IPS-15b (cell line): Measurements from ENCODE around the gene TAF8.
A peak's percentile ranks its signal among the peaks of the same experiment; 100 is the strongest.

Source experiments
- H3K27me3 ChIP-seq: one replicate; pipeline ENCODE4 v1.6.1; 2013; ENCODE audit warnings: low read length; ENCODE audit not compliant: control insufficient read depth, insufficient read depth
- H3K36me3 ChIP-seq: one replicate; pipeline ENCODE4 v1.6.1; 2013; ENCODE audit warnings: low read length; ENCODE audit not compliant: control insufficient read depth, insufficient read depth
- H3K4me1 ChIP-seq: one replicate; pipeline ENCODE4 v1.6.1; 2013; ENCODE audit warnings: mild to moderate bottlenecking, low read length; ENCODE audit not compliant: control insufficient read depth, insufficient read depth
- H3K4me3 ChIP-seq: one replicate; pipeline ENCODE4 v1.5.1; 2013; ENCODE audit warnings: low read depth, low read length
- H3K9ac ChIP-seq: one replicate; pipeline ENCODE4 v1.6.1; 2013; ENCODE audit warnings: low read depth, mild to moderate bottlenecking, low read length
- H3K9me3 ChIP-seq: one replicate; pipeline ENCODE4 v1.6.1; 2013; ENCODE audit warnings: mild to moderate bottlenecking, low read length; ENCODE audit not compliant: control insufficient read depth, insufficient read depth

TAF8 gene

GRCh38 chr6:42123379-42124103, 73.2 kb downstream of the TAF8 start:
- H3K4me3 ChIP-seq = no peak overlapping the region
- H3K9me3 ChIP-seq = no peaks in the 10 kb centered on the region
- no peaks in the 10 kb centered on the region for H3K27me3 ChIP-seq
- H3K36me3 ChIP-seq = peaks cover 46% of the 10 kb centered on the region
- no peak overlapping the region for H3K9ac ChIP-seq
- H3K4me1 ChIP-seq = no peaks in the 10 kb centered on the region

GRCh38 chr6:42124223-42124836, 74.0 kb downstream of the TAF8 start:
- H3K36me3 ChIP-seq = peaks cover 51% of the 10 kb centered on the region
- no peaks in the 10 kb centered on the region for H3K27me3 ChIP-seq
- no peaks in the 10 kb centered on the region for H3K9me3 ChIP-seq
- H3K4me3 ChIP-seq = no peak overlapping the region
- no peaks in the 10 kb centered on the region for H3K4me1 ChIP-seq
- H3K9ac ChIP-seq = no peak overlapping the region

DNA sequence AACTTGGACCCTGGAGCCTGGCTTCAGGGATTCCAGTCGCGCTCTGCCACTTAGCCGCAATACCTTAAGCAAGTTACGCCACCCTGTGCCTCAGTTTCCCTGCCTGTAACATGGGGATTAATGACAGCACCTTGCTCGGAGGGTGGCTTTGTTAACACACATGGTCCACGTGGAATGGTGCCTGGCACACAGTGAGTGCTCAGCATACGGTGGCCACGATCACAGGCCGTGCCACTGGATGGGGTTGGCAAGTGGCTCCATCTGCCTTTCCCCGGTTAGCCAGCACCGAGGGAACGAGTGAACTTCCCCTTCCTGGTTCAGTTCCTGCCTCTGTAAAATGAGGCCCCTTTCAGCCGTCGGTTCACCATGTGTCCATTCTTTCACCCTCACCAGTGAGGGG, 74.9 kb downstream of the TAF8 start:
- H3K4me1 ChIP-seq = no peaks in the 10 kb centered on the region
- H3K4me3 ChIP-seq = no peak overlapping the region
- H3K9me3 ChIP-seq = no peaks in the 10 kb centered on the region
- H3K27me3 ChIP-seq = no peaks in the 10 kb centered on the region
- no peak overlapping the region for H3K9ac ChIP-seq
- H3K36me3 ChIP-seq = peaks cover 54% of the 10 kb centered on the region

- no peaks in the 10 kb centered on the region for H3K27me3 ChIP-seq
- H3K4me1 ChIP-seq = no peaks in the 10 kb centered on the region
- no peaks in the 10 kb centered on the region for H3K9me3 ChIP-seq
- no peak overlapping the region for H3K9ac ChIP-seq
- H3K4me3 ChIP-seq = no peak overlapping the region
- H3K36me3 ChIP-seq = peaks cover 54% of the 10 kb centered on the region
Measured at GRCh38 chr6:42125663-42126062, 75.3 kb downstream of the TAF8 start.

GRCh38 chr6:42128460-42129359, 78.4 kb downstream of the TAF8 start:
- peaks cover 47% of the 10 kb centered on the region for H3K36me3 ChIP-seq
- H3K9ac ChIP-seq = no peak overlapping the region
- H3K27me3 ChIP-seq = no peaks in the 10 kb centered on the region
- H3K9me3 ChIP-seq = no peaks in the 10 kb centered on the region
- no peak overlapping the region for H3K4me3 ChIP-seq
- peaks cover 6% of the 10 kb centered on the region for H3K4me1 ChIP-seq

DNA sequence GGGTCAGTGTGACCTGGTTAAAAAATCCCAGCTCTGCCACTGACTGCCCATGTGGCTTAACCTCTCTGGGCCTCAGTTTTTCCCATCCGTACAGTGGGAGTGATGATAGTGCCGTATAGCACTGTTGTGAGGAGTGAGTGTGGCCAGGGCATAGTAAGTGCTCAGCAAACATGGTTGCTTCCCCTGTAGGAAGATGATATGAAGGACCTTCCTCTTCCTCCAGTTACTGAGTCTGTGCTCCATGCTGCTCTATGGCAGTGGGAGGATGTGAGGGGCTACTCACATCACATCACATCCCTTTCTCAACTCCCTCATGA, 79.0 kb downstream of the TAF8 start:
- H3K9ac ChIP-seq = no peak overlapping the region
- peaks cover 9% of the 10 kb centered on the region for H3K4me1 ChIP-seq
- no peak overlapping the region for H3K4me3 ChIP-seq
- no peaks in the 10 kb centered on the region for H3K9me3 ChIP-seq
- H3K27me3 ChIP-seq = no peaks in the 10 kb centered on the region
- peaks cover 43% of the 10 kb centered on the region for H3K36me3 ChIP-seq

DNA sequence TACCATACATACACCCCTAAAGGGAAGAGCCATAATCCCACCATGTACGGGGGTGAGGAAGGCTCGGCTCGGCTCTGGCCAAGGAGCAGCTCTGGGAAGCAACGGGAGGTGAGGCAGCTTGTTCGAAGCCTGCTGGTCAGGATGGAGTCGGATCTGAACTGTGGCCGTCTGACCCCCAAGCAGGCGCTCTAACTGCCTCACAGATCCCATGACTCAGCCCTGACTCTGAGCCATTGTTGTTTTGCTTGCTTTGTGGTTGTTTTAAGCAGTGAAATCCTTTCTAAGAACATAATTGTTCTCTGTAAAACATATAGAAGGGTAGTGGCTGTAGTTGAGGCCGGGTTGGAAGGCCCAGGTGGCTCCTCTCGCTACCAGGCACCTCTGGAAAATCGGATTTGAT, 81.2 kb downstream of the TAF8 start:
- peaks cover 15% of the 10 kb centered on the region for H3K4me1 ChIP-seq
- H3K9ac ChIP-seq = no peak overlapping the region

GRCh38 chr6:42133926-42134325, 83.6 kb downstream of the TAF8 start:
- Histone ChIP-seq H3K4me3 (no peak overlapping the region), H3K36me3 (peaks cover 19% of the 10 kb centered on the region), H3K9ac (no peak overlapping the region), H3K9me3 (no peaks in the 10 kb centered on the region), H3K4me1 (peaks cover 24% of the 10 kb centered on the region), H3K27me3 (no peaks in the 10 kb centered on the region)

More for the DNA sequence above, 81.2 kb downstream of the TAF8 start:
- H3K36me3 ChIP-seq = peaks cover 34% of the 10 kb centered on the region
- H3K9me3 ChIP-seq = no peaks in the 10 kb centered on the region
- H3K27me3 ChIP-seq = no peaks in the 10 kb centered on the region
- no peak overlapping the region for H3K4me3 ChIP-seq

- peaks cover 12% of the 10 kb centered on the region for H3K36me3 ChIP-seq
- H3K9ac ChIP-seq = no peak overlapping the region
- no peaks in the 10 kb centered on the region for H3K27me3 ChIP-seq
- peaks cover 35% of the 10 kb centered on the region for H3K4me1 ChIP-seq
- H3K4me3 ChIP-seq = no peak overlapping the region
- no peaks in the 10 kb centered on the region for H3K9me3 ChIP-seq
Measured at GRCh38 chr6:42135161-42135560, 84.8 kb downstream of the TAF8 start.

DNA sequence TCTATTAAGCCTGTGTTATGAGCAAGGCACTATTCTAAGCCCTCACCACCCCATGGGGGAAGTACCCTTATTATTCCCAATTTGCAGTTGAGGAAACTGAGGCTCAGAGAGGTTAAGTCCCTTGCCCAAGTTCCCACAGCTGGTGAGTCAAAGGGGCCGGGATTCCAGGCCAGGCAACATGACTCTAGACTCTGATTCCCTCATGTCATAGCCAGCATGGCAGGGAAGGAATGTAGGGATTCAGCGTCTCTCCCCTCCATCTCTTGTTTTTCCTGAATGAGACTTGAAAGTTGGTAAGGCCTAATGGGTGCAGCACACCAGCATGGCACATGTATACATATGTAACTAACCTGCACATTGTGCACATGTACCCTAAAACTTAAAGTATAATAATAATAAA, 85.4 kb downstream of the TAF8 start:
- no peak overlapping the region for H3K9ac ChIP-seq
- H3K9me3 ChIP-seq = no peaks in the 10 kb centered on the region
- H3K36me3 ChIP-seq = peaks cover 12% of the 10 kb centered on the region
- H3K27me3 ChIP-seq = no peaks in the 10 kb centered on the region
- peaks cover 41% of the 10 kb centered on the region for H3K4me1 ChIP-seq
- no peak overlapping the region for H3K4me3 ChIP-seq

DNA sequence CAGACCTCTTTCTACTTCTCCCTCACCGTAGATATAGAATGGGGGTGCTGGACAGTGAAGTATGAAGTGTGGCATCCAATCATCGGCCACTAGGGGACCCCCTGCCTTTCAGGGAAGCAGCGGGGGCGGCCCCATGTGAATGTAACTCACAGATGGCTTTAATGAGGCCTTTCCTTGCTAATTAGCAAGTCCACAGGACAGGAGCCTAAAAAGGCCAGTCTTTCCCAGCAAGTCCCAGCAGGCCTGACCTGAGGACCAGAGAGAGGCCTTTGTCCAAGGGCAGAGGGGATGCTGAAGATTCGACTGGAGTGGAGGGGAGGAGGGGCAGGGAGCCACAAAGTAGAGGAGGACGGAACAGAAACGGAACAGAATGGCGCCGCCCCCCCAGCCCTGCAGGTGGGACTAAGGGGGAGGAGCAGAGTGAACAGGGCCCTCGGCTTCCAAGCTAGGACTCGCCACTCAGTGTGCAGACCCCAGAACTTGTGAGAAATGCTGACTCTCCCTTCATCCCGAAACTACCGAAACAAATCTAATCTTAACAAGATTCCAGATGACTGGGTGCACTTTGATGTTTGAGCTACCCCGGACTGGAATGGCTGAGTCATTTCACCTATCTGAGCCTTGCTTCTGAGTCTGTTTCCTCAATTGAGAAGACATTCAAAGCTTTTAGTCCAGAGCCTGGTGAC, 86.3 kb downstream of the TAF8 start:
- Histone ChIP-seq H3K9ac (peak overlapping the region; percentile 51), H3K9me3 (no peaks in the 10 kb centered on the region), H3K27me3 (no peaks in the 10 kb centered on the region), H3K4me1 (peaks cover 44% of the 10 kb centered on the region), H3K4me3 (peak overlapping the region; percentile 24), H3K36me3 (peaks cover 11% of the 10 kb centered on the region)
